ENCODE data around the gene TSPAN3.
A peak's percentile ranks its signal among the peaks of the same experiment; 100 is the strongest.

TSPAN3 gene

DNA sequence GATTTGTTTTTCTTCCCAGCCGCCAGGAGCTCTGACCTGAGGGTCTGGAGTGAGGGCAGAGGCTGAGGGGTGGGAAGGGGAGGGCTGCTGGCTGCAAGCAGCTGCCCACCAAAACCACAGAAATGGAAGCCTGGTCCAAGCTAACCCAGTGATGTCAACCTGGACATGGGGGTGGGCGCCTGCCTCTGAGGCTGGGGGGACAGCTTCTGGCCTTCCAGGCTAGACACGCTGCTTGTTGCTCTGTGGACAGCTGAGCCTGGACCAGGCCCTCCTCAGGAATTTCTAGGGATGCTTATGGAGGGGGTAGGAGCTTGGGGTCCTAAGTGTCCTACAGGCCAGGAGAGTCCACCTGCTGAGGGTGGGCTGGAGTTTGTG lies 54.6 kb downstream of the TSPAN3 start:
- intact Hi-C loops (cut with DNase I) = no loop called here
- DNase-seq = peak in 3 of 10 donors; percentile 33 to 48 (median 45)

DNA sequence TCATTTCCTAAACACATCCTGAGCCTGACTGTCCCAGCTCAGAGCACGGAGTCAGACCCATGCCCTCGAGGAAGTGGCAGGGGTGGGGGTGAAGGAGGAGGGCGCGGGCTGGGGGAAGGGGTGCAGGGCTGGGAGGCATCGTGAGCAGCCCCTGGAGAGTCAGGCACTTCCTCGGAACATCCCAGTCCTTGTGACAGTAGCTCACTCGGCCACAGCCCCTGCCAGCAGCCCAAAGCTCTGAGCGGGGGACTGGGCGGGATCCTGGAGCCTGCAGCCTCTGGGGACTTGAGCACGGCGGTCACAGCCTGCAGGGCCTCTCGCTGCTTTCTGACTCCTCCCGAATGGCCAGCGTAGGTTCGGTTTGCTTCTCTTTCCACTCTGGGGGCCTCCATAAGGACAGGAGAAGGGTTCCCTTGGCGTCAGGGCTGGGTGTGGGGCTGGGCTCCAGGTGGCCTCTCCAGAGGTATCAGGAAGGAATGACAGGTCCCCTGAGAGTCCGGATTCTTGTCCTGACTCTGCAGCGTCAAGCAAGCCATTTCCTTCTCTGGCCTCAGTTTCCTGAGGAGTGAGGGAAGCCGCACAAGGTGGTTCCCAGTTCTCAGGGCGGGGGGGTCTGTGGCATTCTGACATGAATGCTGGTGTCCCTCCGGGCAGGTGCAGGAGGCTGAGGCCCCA lies 55.1 kb downstream of the TSPAN3 start:
- intact Hi-C loops (cut with DNase I) = no loop called here
- peak in 3 of 10 donors; percentile 39 to 76 (median 48) for DNase-seq

DNA sequence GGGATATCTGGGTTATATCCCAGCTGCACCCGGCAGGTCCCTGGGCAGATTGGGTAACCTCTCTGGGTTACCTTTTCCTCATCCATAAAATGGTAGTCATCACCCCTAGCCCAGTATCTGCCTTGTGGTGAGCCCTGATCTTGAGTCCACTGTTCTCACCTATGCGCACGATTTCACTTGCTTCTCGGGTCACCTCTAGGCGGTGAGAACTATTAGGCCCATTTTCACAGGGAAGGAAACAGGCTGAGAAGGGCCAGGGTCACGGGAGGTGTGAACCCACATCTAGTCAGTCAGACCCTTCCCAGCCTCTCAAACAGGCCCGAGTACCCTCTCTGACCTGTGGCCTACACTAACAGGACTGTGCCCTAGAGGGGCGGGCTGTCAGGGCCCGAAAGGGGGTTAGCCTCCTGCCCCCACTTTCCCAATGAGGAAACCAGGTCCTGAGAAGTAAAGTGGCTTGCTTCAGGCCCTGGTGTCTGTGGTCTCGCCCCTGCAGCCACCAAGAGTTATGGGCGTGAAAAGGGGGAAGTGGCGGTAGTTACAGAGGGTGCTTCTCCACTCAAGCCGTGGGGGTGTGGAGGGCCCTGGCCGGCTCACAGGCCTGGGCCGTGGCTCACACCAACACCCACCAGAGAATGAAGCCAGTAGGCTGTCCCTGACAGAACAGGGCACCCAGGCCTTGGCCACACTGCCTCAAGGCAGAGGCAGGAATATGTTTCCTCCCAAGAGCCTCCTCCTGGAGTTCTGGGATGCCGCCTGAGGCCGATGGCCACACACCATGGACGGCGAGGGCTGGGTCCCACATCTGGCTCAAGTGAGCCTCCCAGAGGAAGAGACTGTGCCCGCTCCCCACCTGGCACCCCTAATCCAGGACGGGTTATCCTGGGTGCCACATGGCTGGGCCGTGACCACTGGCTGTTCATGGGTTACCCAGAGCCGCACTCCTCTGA lies 56.5 kb downstream of the TSPAN3 start:
- intact Hi-C loops (cut with DNase I) = no loop called here
- peak in 3 of 10 donors; percentile 56 to 82 (median 81) for DNase-seq

DNA sequence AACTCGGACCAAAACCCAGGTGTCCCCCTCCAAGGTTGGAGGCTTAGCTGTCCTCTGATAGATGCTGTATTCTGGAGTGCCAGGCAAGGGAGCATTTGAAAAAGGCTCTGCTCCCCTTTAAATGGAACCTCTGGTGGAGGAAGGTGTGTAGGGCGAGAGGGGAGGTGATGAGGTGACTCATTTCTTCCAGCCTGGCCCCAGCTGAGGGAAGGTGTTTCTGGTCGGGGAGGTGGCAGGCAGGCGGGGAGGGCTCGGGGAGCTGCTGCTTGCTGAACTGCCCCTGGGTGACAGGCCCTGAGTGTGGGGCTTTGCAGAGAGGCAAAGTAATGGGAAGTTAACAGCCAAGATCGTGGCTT lies 57.2 kb downstream of the TSPAN3 start:
- intact Hi-C loops (cut with DNase I) = no loop called here
- peak in 1 of 10 donors; percentile 21 for DNase-seq

DNA sequence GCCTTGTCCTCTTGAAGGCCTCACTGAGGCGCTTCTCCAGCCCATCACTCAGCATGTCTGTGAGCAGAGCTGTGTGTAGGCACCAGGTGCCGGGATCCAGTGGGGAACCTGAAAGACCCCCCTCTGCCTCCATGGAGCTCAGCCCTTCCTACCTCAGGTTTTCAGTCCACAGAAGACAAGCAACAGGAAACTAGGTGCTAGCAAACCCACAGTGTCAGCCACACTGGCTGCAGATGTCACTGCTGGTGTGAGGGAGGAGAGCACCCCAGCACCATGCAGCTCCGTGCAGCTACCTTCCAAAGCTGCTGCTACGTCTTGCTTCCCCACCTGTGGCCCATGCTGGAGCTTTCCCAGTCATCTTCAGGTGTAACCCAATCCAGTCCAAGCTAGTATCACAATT lies 58.0 kb downstream of the TSPAN3 start:
- intact Hi-C loops (cut with DNase I) = no loop called here
- no peak for DNase-seq

DNA sequence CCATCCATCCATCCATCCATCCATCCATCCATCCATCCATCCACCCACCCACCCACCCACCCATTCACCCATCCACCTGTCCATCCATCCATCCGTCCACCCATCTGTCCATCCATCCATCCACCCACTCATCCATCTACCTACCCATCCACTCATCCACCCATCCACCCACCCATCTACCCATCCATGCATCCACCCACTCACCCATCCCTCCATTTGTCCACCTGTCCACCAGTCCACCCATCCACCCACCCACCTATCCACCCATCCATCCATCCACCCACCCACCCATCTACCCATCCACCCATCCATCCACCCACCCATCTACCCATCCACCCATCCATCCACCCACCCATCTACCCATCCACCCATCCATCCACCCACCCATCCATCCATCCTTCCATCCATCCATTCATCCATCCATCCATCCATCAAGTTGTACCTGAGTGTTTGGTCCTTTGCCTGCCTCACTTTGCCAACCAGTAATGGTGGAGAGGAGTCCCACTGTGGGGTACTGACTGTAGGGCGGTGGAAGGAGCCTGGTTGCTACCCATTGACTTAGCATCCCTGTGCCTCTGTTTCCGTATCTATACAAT lies 58.7 kb downstream of the TSPAN3 start:
- no peak for DNase-seq
- intact Hi-C loops (cut with DNase I) = no loop called here

DNA sequence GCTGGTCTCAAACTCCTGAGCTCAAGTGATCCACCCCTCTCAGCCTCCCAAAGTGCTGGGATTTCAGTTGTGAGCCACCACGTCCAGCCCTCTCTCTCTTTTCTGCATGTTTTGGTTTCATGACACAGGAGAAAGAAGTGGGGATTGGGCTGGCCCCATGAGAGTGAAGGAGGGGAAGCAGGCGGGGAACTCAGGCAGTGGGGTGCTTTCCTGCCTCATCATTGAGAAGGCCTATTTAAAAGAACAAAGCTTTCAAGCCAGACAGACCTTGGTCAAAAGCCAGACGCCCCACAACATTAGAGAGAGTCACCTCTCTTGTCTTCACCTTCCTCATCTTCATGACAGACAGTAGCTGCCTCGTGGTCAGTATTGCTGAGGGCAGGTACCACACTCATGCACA lies 60.1 kb downstream of the TSPAN3 start:
- intact Hi-C loops (cut with DNase I) = no loop called here

DNA sequence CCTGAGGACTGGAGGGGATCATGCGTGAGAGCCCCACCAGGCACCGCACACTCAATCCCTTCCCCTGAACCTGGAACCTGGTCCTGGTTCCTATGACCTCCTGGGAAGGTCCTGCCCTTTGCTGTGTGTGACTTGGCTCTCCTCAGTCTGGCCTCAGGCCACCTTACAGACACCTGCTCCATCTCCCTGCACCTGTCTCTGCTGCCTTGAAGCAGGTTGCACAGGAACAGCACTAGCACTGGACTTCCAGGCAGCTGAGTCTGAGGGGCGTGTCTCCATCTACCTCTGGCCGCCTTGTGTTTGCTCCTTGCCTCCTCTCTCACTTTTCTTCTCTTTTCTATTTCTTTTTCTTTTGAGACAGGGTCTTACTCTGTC lies 60.6 kb downstream of the TSPAN3 start:
- intact Hi-C loops (cut with DNase I) = no loop called here
- peak in 2 of 10 donors; percentile 30 to 70 for DNase-seq

More for the DNA sequence above, 60.1 kb downstream of the TSPAN3 start:
- DNase-seq = no peak

DNA sequence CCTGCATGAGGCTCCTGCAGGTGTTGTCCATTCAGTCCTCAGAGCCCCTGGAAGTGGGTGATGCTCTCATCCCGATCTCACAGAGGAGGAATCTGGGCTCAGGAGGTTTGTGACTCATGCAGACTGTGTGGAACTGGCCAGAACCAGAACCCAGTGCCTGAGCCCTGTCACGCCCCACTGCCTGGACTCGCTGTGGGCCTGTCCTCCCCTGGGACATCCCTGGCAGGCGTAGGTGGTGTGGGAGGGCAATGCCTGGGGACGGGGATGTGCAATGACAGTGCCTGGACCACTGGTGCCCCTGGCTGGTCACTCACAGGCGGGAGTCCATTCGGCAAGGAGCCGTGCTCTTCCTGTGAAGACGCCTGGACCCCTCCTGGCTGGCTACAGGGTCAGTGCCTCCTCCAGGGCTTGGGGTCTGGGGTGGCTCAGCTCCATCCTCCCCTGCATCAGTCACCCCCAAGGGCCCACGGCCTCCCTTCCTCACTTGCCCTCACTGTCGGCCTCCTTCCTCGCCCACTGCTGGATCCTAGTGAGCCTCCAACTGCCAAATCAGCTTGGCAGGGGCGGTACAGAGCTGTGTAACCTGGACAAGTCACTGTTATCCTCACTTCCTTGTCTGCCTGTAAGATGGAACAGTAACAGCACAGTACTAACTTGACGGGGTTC lies 61.1 kb downstream of the TSPAN3 start:
- peak in 3 of 10 donors; percentile 32 to 69 (median 53) for DNase-seq
- intact Hi-C loops (cut with DNase I) = no loop called here

DNA sequence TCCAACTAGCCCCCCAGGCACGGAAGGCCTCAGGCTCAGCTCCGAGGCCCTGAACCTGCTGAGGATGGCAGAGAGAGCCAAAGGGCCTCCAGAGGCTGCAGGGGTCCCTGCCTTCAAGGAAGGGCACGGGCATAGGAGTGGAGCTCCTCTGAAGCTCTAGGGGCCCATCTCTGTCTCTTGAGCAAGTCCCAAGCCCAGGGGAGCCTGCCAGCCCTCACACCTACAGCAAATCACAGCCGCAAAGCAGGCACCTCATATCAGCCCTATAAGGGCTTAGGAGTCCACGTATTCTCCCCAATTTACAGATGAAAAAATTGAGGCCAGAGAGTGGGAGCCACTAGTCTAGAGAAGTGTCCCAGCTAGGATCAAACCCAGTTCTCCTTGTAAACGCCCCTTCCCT lies 61.7 kb downstream of the TSPAN3 start:
- DNase-seq = peak in 2 of 10 donors; percentile 14 to 50
- intact Hi-C loops (cut with DNase I) = no loop called here

DNA sequence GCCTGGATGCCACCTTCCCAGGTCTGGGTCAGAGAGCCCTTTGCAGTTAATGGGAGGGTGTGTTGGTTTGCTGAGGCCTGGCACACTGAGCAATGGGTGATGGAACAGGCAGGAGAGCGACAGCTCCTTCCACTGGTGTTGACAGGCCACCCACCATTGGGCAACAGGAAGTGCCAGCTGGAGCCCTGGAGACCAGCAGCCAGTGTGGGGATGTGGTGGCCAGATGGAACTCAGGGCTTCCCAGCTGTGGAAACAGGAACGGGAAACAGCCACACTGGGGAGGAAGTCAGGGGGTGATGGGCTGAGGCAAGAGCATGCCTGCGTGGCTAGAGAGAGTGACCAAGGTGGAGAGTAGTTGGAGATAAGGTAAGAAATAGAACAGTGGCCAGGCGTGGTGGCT lies 66.7 kb downstream of the TSPAN3 start:
- DNase-seq = peak in 5 of 10 donors; percentile 33 to 87 (median 34)
- intact Hi-C loops (cut with DNase I) = no loop called here

DNA sequence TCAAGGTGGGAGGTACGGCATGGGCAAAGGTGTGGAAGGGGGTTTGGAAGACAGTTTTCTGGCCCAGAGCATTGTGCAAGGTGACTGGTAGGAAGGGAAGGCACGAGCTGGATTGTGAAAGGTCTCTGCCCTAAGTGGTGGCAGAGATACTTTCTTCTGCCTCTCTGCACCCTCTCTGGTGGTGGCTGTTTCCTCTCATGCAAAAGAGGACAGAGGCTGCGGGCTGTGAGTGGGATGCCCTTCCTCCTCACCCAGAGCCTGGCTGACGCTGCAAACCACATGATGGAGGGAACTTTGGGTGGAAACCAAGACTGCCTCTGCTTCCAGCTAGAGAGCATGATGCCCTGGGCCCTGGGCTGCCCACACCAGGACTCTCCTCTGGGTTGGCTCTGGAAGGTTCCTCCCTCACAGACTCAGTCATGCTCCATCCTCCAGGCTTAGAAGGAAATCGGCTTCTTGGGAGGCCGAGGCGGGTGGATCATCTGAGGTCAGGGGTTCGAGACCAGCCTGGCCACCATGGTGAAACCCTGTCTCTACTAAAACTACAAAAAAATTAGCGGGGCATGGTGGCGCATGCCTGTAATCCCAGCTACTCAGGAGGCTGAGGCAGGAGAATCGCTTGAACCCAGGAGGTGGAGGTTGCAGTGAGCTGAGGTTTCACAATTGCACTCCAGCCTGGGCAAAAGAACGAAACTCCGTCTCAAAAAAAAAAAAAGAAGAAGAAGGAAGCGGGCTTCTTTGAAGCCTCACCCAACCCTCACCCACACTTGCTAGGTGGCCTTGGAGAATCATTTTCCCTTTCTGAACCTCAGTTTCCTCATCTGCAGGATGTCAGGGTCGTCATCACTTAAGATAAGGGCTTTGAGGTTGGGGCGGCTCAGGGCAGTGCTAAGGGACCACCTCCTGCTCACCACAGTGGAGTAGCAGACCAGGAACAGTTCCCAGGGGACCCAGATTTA lies 67.7 kb downstream of the TSPAN3 start:
- DNase-seq = peak in 6 of 10 donors; percentile 32 to 89 (median 52)
- intact Hi-C loops (cut with DNase I) = no loop called here

DNA sequence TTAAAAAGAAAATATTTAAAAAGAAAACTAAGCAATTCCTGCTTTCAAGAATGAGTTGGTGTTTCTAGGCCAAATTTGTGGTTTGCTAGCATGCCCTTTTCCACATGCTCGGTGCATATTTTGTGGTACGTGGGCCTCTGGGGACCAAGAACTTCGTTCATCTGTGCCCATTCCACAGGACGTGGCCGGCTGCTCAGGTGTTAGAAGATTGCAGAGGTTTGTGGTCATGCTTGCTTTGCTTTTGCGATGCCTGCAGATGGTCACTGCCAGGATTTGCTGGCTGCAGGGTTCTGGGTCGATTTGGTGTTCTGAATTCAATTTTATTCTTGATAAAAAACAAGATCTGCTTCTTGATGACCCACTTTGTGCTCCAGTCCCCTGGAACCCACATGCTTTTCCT lies 68.5 kb downstream of the TSPAN3 start:
- DNase-seq = peak in 3 of 10 donors; percentile 8 to 38 (median 31)
- intact Hi-C loops (cut with DNase I) = no loop called here

DNA sequence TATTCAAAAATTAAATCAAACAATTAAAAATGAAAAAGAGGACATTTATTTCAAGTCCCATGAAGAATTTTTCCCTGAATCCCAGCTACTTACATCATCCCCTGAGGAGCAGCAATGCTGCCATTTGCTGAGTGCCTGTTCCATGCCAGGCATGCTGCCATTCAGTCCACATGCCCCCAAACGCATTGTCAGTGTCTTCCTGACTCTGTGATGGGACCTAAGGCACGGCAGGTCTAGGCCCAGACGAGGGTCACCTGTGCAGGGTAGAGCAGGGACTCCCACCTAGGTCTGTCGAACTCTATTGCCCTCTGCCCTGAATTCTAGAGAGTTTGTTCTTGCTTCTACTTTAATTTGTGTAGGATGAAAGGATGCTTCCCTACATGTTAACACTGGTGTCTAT lies 68.9 kb downstream of the TSPAN3 start:
- peak in 2 of 10 donors; percentile 36 to 71 for DNase-seq
- intact Hi-C loops (cut with DNase I) = no loop called here

DNA sequence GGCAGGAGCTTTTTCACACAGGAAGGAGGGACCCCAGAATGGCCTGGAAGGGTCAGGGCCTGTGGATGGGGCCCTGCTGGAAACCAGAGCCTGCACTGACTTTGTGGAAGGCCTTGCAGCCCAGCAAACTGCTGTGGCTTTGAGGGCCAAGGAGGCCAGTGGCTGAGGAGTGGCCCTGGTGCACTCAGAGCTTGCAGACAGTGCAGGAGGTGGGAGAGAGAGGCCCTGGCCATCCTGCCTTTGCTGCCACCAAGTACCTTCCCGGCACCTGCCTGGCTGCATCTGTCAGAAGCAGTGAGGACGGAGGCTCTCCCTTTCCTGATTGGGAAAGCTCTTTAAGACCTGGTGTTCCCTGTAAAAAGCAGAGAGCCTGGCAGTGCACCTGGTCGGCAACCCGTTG lies 69.6 kb downstream of the TSPAN3 start:
- intact Hi-C loops (cut with DNase I) = no loop called here
- DNase-seq = peak in 3 of 10 donors; percentile 51 to 78 (median 72)

DNA sequence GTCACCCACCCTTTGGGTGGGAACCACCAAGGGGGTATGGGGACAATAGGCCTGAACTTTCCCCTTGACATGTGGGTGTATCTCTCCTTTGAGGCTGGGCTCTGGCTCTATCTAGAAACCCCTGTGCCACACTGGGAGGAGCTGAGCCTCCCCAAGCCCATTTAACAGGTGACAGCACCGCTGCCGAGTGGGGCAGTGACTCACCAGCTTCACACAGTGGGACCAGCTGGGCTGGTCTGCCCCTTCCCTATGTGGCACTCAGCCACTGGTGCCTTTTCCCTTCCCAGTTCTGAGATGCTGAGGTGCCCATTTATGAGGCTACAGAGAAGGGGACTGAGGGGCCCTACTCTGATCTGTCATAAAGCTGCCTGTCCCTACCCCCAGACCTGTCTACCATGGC lies 70.9 kb downstream of the TSPAN3 start:
- intact Hi-C loops (cut with DNase I) = no loop called here
- peak in 3 of 10 donors; percentile 25 to 40 (median 30) for DNase-seq

DNA sequence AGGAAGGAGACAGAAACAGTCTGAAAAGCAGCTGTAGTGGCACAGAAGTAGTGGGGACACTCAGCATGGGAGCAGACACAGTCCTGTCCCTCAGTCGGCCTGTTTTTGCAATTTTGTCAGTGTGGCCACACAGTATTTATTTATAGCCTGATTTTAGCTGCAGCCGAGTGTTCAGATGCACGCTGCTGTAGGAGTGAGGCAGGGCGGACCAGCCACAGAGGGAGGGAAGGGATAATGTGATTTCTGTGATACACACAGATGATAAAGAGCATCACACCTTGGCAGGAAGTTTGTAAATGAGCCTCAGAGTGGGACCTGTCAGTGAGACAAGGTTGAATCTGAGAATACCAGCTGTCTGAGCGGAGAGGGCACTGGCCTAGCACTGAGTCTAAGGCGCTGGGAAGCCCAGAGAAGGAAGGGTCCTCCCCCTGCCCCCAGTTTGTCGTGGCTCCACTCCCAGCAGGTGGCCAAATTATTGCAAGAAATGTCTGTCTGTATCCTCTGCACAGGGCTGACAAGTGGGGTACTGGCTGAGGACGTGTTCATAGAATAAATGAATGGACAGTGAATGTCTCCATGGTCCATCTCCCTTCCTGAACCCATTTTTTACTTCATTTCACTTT lies 72.1 kb downstream of the TSPAN3 start:
- peak in 3 of 10 donors; percentile 52 to 63 (median 55) for DNase-seq
- intact Hi-C loops (cut with DNase I) = no loop called here

DNA sequence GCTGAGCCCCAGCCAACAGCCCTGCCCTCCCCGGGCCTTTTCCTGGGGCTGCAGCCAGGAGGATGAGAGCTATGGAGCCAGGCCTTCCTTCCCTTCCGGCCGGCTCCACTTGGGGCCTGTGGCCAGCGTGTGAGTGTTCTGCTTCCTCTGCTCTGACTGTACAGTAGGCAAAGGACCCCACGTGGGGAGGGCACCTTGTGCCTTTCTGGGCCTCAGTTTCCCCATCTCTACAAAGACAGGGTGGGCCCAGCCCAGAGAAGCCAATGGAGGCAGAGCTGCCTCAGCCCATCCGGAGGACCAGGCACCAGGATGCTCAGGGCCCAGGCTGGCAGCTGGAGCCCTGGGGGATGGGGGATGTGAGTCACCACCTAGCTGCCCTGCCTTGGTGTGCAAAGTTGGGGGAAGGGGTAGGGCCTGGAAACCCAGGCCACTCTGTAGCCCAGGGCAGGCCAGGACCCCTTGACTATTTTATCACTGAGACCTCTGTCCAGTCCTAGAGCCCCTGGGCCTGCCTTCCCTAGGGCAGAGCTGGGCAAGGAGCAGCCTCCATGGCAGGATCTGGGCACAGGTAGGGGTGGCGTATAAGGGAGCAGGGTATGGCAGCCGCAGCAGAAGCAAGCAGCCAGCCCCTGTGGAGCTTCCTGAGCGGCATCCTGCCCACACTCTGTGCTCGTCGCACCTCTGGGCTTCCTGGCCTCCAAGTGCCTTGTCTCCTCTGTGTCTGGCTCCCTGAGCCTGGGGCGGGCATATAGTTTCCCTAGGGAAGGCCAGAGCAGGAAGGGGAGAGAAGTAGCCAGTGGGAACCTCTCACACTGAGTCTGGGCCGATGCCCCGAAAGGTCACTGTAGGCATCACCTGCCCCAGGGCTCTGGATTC lies 74.1 kb downstream of the TSPAN3 start:
- DNase-seq = peak in 5 of 10 donors; percentile 8 to 82 (median 62)
- intact Hi-C loops (cut with DNase I) = no loop called here
